ENCODE data around the gene PTRH1. TPM values are rescaled to one million over a fixed set of nuclear protein-coding genes. Genes with fewer than 3 reads are reported as not detected.
"Not testable (repeated sequence)": the region's sequence is repeated elsewhere in the genome, so short reads cannot be mapped to it uniquely, and the experiment has no call there.

Gene PTRH1
- total RNA-seq, 1 donor from 2014 or later, result 11.9 TPM

GRCh38 chr9:127758843-127759242 lies 43.4 kb upstream of the PTRH1 start:
- Mint-ChIP-seq H3K4me1 (ENCODE audit: low read depth) (no peaks in the 10 kb centered on the region), H3K9me3 (ENCODE audit: low read depth) (no peaks in the 10 kb centered on the region), H3K36me3 (ENCODE audit: insufficient read depth) (no peaks in the 10 kb centered on the region), H3K27me3 (peaks cover 40% of the 10 kb centered on the region), H3K4me3 (ENCODE audit: low read depth) (no peak overlapping the region), H3K27ac (no peak overlapping the region)
- no peak for DNase-seq (ENCODE audit: low spot score, unreplicated experiment)
- TF ChIP-seq, protein P1, sequence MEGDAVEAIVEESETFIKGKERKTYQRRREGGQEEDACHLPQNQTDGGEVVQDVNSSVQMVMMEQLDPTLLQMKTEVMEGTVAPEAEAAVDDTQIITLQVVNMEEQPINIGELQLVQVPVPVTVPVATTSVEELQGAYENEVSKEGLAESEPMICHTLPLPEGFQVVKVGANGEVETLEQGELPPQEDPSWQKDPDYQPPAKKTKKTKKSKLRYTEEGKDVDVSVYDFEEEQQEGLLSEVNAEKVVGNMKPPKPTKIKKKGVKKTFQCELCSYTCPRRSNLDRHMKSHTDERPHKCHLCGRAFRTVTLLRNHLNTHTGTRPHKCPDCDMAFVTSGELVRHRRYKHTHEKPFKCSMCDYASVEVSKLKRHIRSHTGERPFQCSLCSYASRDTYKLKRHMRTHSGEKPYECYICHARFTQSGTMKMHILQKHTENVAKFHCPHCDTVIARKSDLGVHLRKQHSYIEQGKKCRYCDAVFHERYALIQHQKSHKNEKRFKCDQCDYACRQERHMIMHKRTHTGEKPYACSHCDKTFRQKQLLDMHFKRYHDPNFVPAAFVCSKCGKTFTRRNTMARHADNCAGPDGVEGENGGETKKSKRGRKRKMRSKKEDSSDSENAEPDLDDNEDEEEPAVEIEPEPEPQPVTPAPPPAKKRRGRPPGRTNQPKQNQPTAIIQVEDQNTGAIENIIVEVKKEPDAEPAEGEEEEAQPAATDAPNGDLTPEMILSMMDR (IDR thresholded peaks at IDR 0.05; ENCODE audit: unreplicated experiment), result no peak

DNA sequence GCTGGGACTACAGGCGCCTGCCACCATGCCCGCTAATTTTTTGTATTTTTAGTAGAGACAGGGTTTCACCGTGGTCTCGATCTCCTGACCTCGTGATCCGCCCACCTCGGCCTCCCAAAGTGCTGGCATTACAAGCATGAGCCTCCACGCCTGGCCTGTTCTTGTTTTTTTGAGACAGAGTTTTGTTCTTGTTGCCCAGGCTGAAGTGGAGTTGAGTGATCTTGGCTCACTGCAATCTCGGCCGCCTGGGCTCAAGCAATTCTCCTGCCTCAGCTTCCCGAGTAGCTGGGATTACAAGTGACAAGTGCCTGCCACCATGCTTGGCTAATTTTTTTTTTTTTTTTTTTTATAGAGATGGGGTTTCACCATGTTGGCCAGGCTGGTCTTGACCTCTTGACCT lies 41.3 kb upstream of the PTRH1 start:
- H3K4me1 Mint-ChIP-seq (ENCODE audit: low read depth); H3K36me3 Mint-ChIP-seq (ENCODE audit: insufficient read depth); H3K9me3 Mint-ChIP-seq (ENCODE audit: low read depth); H3K27ac Mint-ChIP-seq; DNase-seq (ENCODE audit: low spot score, unreplicated experiment); H3K4me3 Mint-ChIP-seq (ENCODE audit: low read depth): not testable (repeated sequence)
- peaks cover 45% of the 10 kb centered on the region for H3K27me3 Mint-ChIP-seq

DNA sequence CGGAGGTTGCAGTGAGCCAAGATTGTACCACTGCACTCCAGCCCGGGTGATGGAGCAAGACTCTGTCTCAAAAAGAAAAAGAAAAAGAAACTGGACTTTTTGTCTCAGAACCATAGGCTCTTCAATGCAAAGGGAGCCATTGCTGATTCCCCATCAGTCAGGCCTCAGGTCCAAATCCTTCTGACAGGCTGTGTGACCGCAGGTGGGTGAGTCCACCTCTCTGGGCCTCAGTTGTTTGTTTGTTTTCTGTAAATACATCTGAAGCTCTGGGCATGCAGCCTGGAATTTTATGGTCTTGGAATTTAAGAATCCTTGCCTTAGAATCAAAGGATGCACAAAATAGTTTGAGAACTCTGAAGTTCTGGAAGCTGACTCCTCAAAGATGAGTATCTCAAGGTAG lies 40.8 kb upstream of the PTRH1 start:
- no peaks in the 10 kb centered on the region for H3K4me1 Mint-ChIP-seq (ENCODE audit: low read depth)
- no peak for DNase-seq (ENCODE audit: low spot score, unreplicated experiment)
- no peak overlapping the region for H3K4me3 Mint-ChIP-seq (ENCODE audit: low read depth)
- TF ChIP-seq, protein P1 (IDR thresholded peaks at IDR 0.05; ENCODE audit: unreplicated experiment), result no peak
- H3K27me3 Mint-ChIP-seq, result peaks cover 49% of the 10 kb centered on the region
- H3K27ac Mint-ChIP-seq, result no peak overlapping the region
- no peaks in the 10 kb centered on the region for H3K36me3 Mint-ChIP-seq (ENCODE audit: insufficient read depth)
- no peaks in the 10 kb centered on the region for H3K9me3 Mint-ChIP-seq (ENCODE audit: low read depth)

DNA sequence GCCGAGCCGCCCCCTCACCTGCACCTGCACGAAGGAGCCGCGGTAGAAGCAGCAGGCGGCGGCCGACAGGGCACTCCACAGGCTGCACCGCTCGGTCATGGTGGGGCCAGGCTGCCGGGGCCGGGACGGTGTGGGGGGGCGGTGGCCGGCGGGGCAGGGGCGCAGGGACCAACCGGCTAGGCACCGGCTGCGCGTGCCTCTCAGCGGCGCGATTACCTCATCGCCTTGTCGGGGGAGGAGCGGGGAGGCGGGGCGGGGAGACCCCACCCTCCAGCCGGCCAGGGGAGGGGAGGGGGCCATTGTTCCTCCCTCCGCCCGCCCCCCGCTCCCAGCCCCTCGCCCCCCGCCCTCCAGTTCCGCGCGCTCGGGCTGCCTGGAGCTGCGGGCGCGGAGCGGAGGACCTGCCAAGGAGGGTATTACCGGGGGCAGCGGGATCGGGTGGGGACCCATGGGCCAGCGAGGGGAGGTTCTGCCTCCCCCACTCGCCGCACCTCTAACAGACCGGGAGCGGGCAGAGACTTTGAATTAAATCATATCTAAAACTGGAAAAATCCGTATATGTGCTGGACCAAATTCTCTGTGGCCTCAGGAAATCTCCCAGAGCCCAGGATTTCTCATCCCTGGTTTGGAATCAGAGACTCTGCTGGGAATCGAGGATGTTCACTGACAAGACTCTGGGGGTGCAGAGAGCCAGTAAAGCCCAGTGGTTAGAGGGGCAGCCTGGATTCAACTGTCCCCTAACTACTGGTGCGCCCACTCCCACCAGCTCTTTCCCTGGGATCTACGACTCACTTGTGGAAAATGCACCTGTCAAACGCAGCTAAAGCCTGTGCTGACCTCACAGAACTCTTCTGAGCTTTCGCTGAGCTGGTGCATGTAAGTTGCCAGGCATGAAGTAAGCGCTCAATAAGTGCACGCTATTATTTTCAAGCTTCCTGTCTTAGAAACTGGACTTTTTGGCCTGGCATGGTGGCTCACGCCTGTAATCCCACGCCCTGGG lies 39.9 kb upstream of the PTRH1 start:
- TF ChIP-seq, protein P1 (IDR thresholded peaks at IDR 0.05; ENCODE audit: unreplicated experiment), result no peak
- H3K27ac Mint-ChIP-seq, result no peak overlapping the region
- peaks cover 51% of the 10 kb centered on the region for H3K27me3 Mint-ChIP-seq
- DNase-seq (ENCODE audit: low spot score, unreplicated experiment), result no peak
- H3K4me3 Mint-ChIP-seq (ENCODE audit: low read depth), result peak overlapping the region; percentile 46
- H3K9me3 Mint-ChIP-seq (ENCODE audit: low read depth), result no peaks in the 10 kb centered on the region
- no peaks in the 10 kb centered on the region for H3K36me3 Mint-ChIP-seq (ENCODE audit: insufficient read depth)
- no peaks in the 10 kb centered on the region for H3K4me1 Mint-ChIP-seq (ENCODE audit: low read depth)

- H3K9me3 Mint-ChIP-seq (ENCODE audit: low read depth), result no peaks in the 10 kb centered on the region
- H3K4me1 Mint-ChIP-seq (ENCODE audit: low read depth), result no peaks in the 10 kb centered on the region
- H3K27me3 Mint-ChIP-seq, result peaks cover 52% of the 10 kb centered on the region
- TF ChIP-seq, protein P1 (IDR thresholded peaks at IDR 0.05; ENCODE audit: unreplicated experiment), result no peak
- H3K36me3 Mint-ChIP-seq (ENCODE audit: insufficient read depth), result no peaks in the 10 kb centered on the region
- peak overlapping the region; percentile 37 for H3K4me3 Mint-ChIP-seq (ENCODE audit: low read depth)
- DNase-seq (ENCODE audit: low spot score, unreplicated experiment), result no peak
- H3K27ac Mint-ChIP-seq, result no peak overlapping the region
These were observed 38.9 kb upstream of the PTRH1 start for GRCh38 chr9:127754099-127755060.

All from progenitor cell of endocrine pancreas (in vitro differentiated cells).